ENCODE results near the gene SYNGR2.

The SYNGR2 gene

GRCh38 chr17:78133179-78133951 lies 35.0 kb upstream of the SYNGR2 start:
- ATAC-seq = no peak
- TF ChIP-seq ZNF70 (CRISPR knock-in tag; IDR thresholded peaks at IDR 0.05) (no peak), SNAI2 (CRISPR knock-in tag; IDR thresholded peaks at IDR 0.05) (no peak), PPARA (CRISPR knock-in tag; IDR thresholded peaks at IDR 0.05; ENCODE audit: borderline replicate concordance) (no peak), GLIS3 (CRISPR knock-in tag; IDR thresholded peaks at IDR 0.05) (no peak), ESRRG (CRISPR knock-in tag; IDR thresholded peaks at IDR 0.05) (no peak), ISL1 (CRISPR knock-in tag; IDR thresholded peaks at IDR 0.05) (no peak), POU6F1 (CRISPR knock-in tag; IDR thresholded peaks at IDR 0.05; ENCODE audit: borderline replicate concordance, low read depth) (no peak), TOX (CRISPR knock-in tag; IDR thresholded peaks at IDR 0.05; ENCODE audit: borderline replicate concordance) (no peak), ZC3H10 (CRISPR knock-in tag; IDR thresholded peaks at IDR 0.05) (no peak), ZNF565 (CRISPR knock-in tag; conservative IDR thresholded peaks at IDR 0.05; ENCODE audit: low read depth) (no peak), ARNTL (CRISPR knock-in tag; IDR thresholded peaks at IDR 0.05; ENCODE audit: borderline replicate concordance, low read depth) (no peak), OSR1 (CRISPR knock-in tag; IDR thresholded peaks at IDR 0.05) (no peak), RARB (CRISPR knock-in tag; IDR thresholded peaks at IDR 0.05) (no peak), CSDC2 (CRISPR knock-in tag; IDR thresholded peaks at IDR 0.05) (no peak), BACH2 (CRISPR knock-in tag; IDR thresholded peaks at IDR 0.05; ENCODE audit: borderline replicate concordance) (no peak), TCF4 (CRISPR knock-in tag; IDR thresholded peaks at IDR 0.05; ENCODE audit: borderline replicate concordance) (no peak), PATZ1 (CRISPR knock-in tag; IDR thresholded peaks at IDR 0.05; ENCODE audit: borderline replicate concordance) (no peak)
- TF ChIP-seq, protein P1, sequence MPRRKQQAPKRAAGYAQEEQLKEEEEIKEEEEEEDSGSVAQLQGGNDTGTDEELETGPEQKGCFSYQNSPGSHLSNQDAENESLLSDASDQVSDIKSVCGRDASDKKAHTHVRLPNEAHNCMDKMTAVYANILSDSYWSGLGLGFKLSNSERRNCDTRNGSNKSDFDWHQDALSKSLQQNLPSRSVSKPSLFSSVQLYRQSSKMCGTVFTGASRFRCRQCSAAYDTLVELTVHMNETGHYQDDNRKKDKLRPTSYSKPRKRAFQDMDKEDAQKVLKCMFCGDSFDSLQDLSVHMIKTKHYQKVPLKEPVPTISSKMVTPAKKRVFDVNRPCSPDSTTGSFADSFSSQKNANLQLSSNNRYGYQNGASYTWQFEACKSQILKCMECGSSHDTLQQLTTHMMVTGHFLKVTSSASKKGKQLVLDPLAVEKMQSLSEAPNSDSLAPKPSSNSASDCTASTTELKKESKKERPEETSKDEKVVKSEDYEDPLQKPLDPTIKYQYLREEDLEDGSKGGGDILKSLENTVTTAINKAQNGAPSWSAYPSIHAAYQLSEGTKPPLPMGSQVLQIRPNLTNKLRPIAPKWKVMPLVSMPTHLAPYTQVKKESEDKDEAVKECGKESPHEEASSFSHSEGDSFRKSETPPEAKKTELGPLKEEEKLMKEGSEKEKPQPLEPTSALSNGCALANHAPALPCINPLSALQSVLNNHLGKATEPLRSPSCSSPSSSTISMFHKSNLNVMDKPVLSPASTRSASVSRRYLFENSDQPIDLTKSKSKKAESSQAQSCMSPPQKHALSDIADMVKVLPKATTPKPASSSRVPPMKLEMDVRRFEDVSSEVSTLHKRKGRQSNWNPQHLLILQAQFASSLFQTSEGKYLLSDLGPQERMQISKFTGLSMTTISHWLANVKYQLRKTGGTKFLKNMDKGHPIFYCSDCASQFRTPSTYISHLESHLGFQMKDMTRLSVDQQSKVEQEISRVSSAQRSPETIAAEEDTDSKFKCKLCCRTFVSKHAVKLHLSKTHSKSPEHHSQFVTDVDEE (CRISPR knock-in tag; IDR thresholded peaks at IDR 0.05) = no peak
- TF ChIP-seq, protein P2, sequence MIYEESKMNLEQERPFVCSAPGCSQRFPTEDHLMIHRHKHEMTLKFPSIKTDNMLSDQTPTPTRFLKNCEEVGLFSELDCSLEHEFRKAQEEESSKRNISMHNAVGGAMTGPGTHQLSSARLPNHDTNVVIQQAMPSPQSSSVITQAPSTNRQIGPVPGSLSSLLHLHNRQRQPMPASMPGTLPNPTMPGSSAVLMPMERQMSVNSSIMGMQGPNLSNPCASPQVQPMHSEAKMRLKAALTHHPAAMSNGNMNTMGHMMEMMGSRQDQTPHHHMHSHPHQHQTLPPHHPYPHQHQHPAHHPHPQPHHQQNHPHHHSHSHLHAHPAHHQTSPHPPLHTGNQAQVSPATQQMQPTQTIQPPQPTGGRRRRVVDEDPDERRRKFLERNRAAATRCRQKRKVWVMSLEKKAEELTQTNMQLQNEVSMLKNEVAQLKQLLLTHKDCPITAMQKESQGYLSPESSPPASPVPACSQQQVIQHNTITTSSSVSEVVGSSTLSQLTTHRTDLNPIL (CRISPR knock-in tag; IDR thresholded peaks at IDR 0.05; ENCODE audit: low read depth) = no peak
- TF ChIP-seq, protein P3, sequence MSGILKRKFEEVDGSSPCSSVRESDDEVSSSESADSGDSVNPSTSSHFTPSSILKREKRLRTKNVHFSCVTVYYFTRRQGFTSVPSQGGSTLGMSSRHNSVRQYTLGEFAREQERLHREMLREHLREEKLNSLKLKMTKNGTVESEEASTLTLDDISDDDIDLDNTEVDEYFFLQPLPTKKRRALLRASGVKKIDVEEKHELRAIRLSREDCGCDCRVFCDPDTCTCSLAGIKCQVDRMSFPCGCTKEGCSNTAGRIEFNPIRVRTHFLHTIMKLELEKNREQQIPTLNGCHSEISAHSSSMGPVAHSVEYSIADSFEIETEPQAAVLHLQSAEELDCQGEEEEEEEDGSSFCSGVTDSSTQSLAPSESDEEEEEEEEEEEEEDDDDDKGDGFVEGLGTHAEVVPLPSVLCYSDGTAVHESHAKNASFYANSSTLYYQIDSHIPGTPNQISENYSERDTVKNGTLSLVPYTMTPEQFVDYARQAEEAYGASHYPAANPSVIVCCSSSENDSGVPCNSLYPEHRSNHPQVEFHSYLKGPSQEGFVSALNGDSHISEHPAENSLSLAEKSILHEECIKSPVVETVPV (CRISPR knock-in tag; IDR thresholded peaks at IDR 0.05) = no peak

- peak; percentile 67 for ATAC-seq
- no peak for TF ChIP-seq BACH2 (CRISPR knock-in tag; IDR thresholded peaks at IDR 0.05; ENCODE audit: borderline replicate concordance)
- no peak for TF ChIP-seq ZC3H10 (CRISPR knock-in tag; IDR thresholded peaks at IDR 0.05)
These were observed 34.1 kb upstream of the SYNGR2 start for GRCh38 chr17:78133971-78134898.
